ENCODE data around the gene CCDC180.

GRCh38 chr9:97277953-97278352, 29.5 kb upstream of the CCDC180 start:
- TF ChIP-seq, protein P1, sequence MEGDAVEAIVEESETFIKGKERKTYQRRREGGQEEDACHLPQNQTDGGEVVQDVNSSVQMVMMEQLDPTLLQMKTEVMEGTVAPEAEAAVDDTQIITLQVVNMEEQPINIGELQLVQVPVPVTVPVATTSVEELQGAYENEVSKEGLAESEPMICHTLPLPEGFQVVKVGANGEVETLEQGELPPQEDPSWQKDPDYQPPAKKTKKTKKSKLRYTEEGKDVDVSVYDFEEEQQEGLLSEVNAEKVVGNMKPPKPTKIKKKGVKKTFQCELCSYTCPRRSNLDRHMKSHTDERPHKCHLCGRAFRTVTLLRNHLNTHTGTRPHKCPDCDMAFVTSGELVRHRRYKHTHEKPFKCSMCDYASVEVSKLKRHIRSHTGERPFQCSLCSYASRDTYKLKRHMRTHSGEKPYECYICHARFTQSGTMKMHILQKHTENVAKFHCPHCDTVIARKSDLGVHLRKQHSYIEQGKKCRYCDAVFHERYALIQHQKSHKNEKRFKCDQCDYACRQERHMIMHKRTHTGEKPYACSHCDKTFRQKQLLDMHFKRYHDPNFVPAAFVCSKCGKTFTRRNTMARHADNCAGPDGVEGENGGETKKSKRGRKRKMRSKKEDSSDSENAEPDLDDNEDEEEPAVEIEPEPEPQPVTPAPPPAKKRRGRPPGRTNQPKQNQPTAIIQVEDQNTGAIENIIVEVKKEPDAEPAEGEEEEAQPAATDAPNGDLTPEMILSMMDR (IDR thresholded peaks at IDR 0.05) = no peak
- TF ChIP-seq POLR2A (IDR thresholded peaks at IDR 0.05) = no peak

Data from body of pancreas (tissue), 4 donors.